Esophagus squamous epithelium (tissue), 5 donors: ENCODE data around the gene ZNRF1. TPM values are rescaled to one million over a fixed set of nuclear protein-coding genes. Genes with fewer than 3 reads are reported as not detected.

ENCODE experiments used
- DNase-seq: peaks from one replicate; lab custom pipeline; 2025; lab: John Stamatoyannopoulos, UW
- H3K27ac ChIP-seq, 4 donors: fragments of 200-600 bp; sonication (generic); one replicate each; pipeline ENCODE4 v1.5.1; 2016 to 2019; ENCODE audit warnings: mild to moderate bottlenecking in 1 of 4
- H3K27me3 ChIP-seq, 4 donors: fragments of 200-600 bp; sonication (generic); 1 replicate in 3 of 4; 2 replicates in 1 of 4; pipeline versions ENCODE4 v1.5.1 to v1.6.0; 2017 to 2021; ENCODE audit warnings: antibody characterized with exemption in 1 of 4
- H3K36me3 ChIP-seq, 3 donors: fragments of 200-600 bp; sonication (generic); one replicate each; pipeline ENCODE4 v1.5.1; 2016 to 2019
- H3K4me1 ChIP-seq, 3 donors: fragments of 200-600 bp; sonication (generic); one replicate each; pipeline ENCODE4 v1.5.1; 2017 to 2019
- H3K4me3 ChIP-seq, 4 donors: fragments of 200-600 bp; sonication (generic); 1 replicate in 3 of 4; 2 replicates in 1 of 4; pipeline ENCODE4 v1.5.1; 2016 to 2019; ENCODE audit warnings: mild to moderate bottlenecking in 2 of 4, moderate library complexity in 1 of 4
- H3K9me3 ChIP-seq, 3 donors: fragments of 200-600 bp; sonication (generic); one replicate each; pipeline ENCODE4 v1.5.1; 2016 to 2019
- POLR2A ChIP-seq, 4 donors: fragments of 450-650 bp; IDR thresholded peaks; one replicate each; pipeline ENCODE4 v1.6.1; 2017; ENCODE audit warnings: antibody characterized with exemption in 4 of 4, mild to moderate bottlenecking in 4 of 4, moderate library complexity in 3 of 4
- WGBS, 2 donors: methylation state at CpG; one replicate each; pipeline ENCODE4 v1.1.5; 2018; 5-methylcytosine and 5-hydroxymethylcytosine counted together
- intact Hi-C: fragments of 100-400 bp; cut with DNase I; formaldehyde crosslinking; loops from one replicate; pipeline ENCODE4 v1.15.0; 2022
- total RNA-seq, 4 donors: library from RNA; depleted of rRNA; stranded (reverse); fragments of >200 nt; gene quantifications; one replicate each; pipeline ENCODE4 v1.1.0, GENCODE V29; 2016
- TF ChIP-seq, protein P1 (sequence below), 6 experiments: fragments of 450-650 bp in 4 of 6; fragments of 200-600 bp in 2 of 6; sonication (generic) in 2 of 6; IDR thresholded peaks; one replicate each; pipeline ENCODE4 v1.5.1; 2016 to 2019; ENCODE audit warnings: antibody characterized with exemption in 6 of 6, mild to moderate bottlenecking in 4 of 6, moderate library complexity in 4 of 6
- donor health status: DM: yes; HTN: yes; CAD: no.

Gene ZNRF1
- total RNA-seq = 10 to 100 TPM; 28.0 to 67.4 (median 33.5) TPM

GRCh38 chr16:74998481-74999218 is at the start of gene ZNRF1:
Gene ZNRF1, plus strand, starts transcription at chr16:74999024. Its CDS starts 648 bp downstream, at chr16:74999672.
- H3K4me1 ChIP-seq = peaks cover 11 to 65% (median 30%) of the 10 kb centered on the region in 3 donors
- peak within 1 kb of the TSS; percentile 76 to 97 (median 88) for H3K4me3 ChIP-seq
- intact Hi-C loops = loop anchor here (2.0 kb wide), 1 partner anchor 112 kb away; no protein-coding TSS in a partner anchor
- TF ChIP-seq POLR2A (IDR thresholded peaks at IDR 0.05) = peak in 1 of 4 donors; percentile 44
- TF ChIP-seq, protein P1, sequence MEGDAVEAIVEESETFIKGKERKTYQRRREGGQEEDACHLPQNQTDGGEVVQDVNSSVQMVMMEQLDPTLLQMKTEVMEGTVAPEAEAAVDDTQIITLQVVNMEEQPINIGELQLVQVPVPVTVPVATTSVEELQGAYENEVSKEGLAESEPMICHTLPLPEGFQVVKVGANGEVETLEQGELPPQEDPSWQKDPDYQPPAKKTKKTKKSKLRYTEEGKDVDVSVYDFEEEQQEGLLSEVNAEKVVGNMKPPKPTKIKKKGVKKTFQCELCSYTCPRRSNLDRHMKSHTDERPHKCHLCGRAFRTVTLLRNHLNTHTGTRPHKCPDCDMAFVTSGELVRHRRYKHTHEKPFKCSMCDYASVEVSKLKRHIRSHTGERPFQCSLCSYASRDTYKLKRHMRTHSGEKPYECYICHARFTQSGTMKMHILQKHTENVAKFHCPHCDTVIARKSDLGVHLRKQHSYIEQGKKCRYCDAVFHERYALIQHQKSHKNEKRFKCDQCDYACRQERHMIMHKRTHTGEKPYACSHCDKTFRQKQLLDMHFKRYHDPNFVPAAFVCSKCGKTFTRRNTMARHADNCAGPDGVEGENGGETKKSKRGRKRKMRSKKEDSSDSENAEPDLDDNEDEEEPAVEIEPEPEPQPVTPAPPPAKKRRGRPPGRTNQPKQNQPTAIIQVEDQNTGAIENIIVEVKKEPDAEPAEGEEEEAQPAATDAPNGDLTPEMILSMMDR (IDR thresholded peaks at IDR 0.05) = peak; percentile 75 to 85 (median 82)
- WGBS, 2 donors = 1 to 2% methylated on average over 8 to 15 of the region's 73 CpGs
- H3K9me3 ChIP-seq = no peaks in the 10 kb centered on the region
- no peak for DNase-seq
- no peaks in the 10 kb centered on the region for H3K27me3 ChIP-seq
- peak within 1 kb of the TSS; percentile 87 to 96 (median 91) for H3K27ac ChIP-seq
- peaks cover 0 to 9% (median 0%) of the 10 kb centered on the region in 3 donors for H3K36me3 ChIP-seq

DNA sequence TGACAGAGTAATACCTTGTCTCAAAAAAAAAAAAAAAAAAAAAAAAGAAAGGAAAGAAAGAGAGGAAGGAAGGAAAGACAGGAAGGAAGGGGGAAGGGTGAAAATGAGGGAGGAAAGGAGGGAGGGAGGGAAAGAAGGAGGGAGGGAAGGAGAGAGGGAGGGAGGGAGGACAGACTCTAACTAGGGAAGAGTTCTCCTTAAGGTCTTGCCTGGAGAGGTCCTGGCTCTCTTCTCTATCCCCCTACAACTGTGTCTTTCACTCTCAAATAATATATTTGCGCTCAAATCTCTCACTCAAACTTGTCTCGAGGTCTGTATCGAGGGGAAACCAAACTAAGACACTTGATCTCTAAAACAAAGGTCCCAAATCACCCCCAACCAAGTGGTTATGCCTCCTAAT is 49.5 kb upstream of the ZNRF1 start:
- Histone ChIP-seq H3K27ac (no peak overlapping the region), H3K4me3 (no peak overlapping the region), H3K4me1 (peaks cover 0 to 4% (median 0%) of the 10 kb centered on the region in 3 donors), H3K9me3 (no peaks in the 10 kb centered on the region), H3K27me3 (no peaks in the 10 kb centered on the region), H3K36me3 (peaks cover 8 to 94% (median 23%) of the 10 kb centered on the region in 3 donors)
- intact Hi-C loops = no loop called here
- no peak for DNase-seq
- TF ChIP-seq POLR2A (IDR thresholded peaks at IDR 0.05) = no peak
- TF ChIP-seq, protein P1 (IDR thresholded peaks at IDR 0.05) = no peak
- WGBS, 2 donors = 90 to 100% methylated on average over 3 of the region's 3 CpGs

DNA sequence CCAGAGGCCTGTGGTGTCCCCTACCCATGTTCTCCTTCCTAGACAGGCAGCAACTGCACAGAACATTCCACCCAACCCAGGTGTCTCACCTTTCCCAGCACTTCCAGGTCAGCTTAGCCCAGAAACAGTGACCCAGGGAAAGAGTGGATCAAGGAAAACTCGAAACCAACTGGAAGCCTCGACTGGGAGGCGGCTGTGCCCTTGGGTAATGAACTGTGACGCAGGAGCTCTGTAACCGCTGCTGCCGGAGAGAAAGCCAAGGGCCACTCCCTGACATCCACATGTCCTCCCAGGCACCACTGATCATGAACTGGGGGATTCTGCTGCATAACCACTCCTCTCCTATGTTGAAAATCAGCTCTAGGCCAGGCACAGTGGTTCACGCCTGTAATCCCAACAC is 48.3 kb upstream of the ZNRF1 start:
- no peak overlapping the region for H3K27ac ChIP-seq
- peaks cover 0 to 4% (median 0%) of the 10 kb centered on the region in 3 donors for H3K4me1 ChIP-seq
- intact Hi-C loops = no loop called here
- no peak overlapping the region for H3K4me3 ChIP-seq
- no peaks in the 10 kb centered on the region for H3K27me3 ChIP-seq
- no peak for TF ChIP-seq POLR2A (IDR thresholded peaks at IDR 0.05)
- TF ChIP-seq, protein P1 (IDR thresholded peaks at IDR 0.05) = no peak
- no CpG with 5 or more reads among the region's 7 CpGs for WGBS, 2 donors
- DNase-seq = no peak
- peaks cover 8 to 94% (median 18%) of the 10 kb centered on the region in 3 donors for H3K36me3 ChIP-seq
- no peaks in the 10 kb centered on the region for H3K9me3 ChIP-seq

DNA sequence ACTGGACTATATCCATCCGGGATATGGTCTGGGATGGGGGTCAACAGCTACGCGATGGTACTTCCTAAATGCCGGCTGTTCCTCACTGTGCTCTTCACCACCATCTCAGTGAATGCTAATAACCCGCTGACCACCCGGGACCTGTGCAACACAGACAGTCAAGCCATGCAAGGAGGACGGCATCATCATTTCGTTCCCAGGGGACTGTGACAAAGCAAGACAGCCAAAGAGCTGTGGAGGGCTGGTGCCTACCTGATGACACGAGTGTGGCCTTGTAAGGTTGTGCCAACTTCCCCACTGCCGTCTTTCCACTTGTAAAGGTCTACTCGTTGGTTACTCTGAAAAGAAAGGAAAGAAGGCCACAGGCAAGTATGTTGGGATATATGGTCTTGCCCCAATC is 47.6 kb upstream of the ZNRF1 start:
- intact Hi-C loops = no loop called here
- Histone ChIP-seq H3K4me3 (no peak overlapping the region), H3K27me3 (no peaks in the 10 kb centered on the region), H3K36me3 (peaks cover 8 to 94% (median 18%) of the 10 kb centered on the region in 3 donors), H3K27ac (no peak overlapping the region), H3K4me1 (peaks cover 0 to 4% (median 0%) of the 10 kb centered on the region in 3 donors), H3K9me3 (no peaks in the 10 kb centered on the region)
- TF ChIP-seq POLR2A (IDR thresholded peaks at IDR 0.05) = no peak
- TF ChIP-seq, protein P1 (IDR thresholded peaks at IDR 0.05) = no peak
- no peak for DNase-seq
- 90 to 91% methylated on average over 11 of the region's 11 CpGs for WGBS, 2 donors

DNA sequence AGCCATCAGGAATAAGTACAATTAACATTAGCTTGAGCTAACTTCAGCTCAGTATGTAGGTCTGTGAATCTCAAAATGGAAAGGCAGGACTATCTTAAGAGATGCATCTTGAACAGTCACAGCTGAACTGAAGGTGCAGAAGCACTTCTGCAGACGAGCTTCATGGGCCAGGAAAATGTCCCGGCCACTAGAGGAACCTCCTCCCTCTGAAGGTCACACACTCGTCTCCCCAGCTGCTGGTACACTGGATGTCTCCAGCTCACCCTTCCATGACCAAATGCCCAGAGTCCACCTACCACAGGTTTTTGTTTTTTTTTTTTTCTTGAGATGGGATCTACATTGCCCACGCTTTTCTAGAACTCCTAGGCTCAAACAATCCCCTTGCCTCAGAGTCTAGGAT is 47.1 kb upstream of the ZNRF1 start:
- Histone ChIP-seq H3K4me3 (no peak overlapping the region), H3K9me3 (no peaks in the 10 kb centered on the region), H3K4me1 (peaks cover 0 to 4% (median 0%) of the 10 kb centered on the region in 3 donors), H3K27ac (no peak overlapping the region), H3K27me3 (no peaks in the 10 kb centered on the region), H3K36me3 (peaks cover 8 to 94% (median 15%) of the 10 kb centered on the region in 3 donors)
- intact Hi-C loops = no loop called here
- DNase-seq = no peak
- 79 to 81% methylated on average over 4 of the region's 4 CpGs for WGBS, 2 donors
- no peak for TF ChIP-seq POLR2A (IDR thresholded peaks at IDR 0.05)
- TF ChIP-seq, protein P1 (IDR thresholded peaks at IDR 0.05) = no peak
